ENCODE measurements around the gene TNFAIP1.

DNA sequence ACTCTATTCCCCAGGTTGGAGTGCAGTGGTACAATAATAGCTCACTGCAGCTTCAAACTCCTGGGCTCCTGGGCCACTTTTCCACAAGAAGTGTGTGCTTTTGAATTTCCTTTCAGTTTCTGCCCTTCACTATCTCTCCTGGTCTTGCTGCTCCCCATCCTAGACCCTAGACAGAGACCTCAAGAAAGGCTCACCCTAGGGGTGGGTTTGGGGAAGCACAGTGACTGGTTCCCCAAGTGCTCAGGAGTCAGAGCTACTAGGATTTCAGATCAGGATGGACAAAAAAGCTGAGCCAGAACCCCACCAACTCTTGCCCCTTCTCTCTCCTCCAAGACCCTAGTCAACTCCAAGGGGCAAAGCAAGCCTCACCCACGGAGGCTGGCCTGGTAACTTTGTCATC is 31.0 kb downstream of the TNFAIP1 start:
- no peak for TF ChIP-seq CTCF (conservative IDR thresholded peaks at IDR 0.05 in 1 of 2, IDR thresholded peaks at IDR 0.05 in 1 of 2; ENCODE audit: low read depth in 1 of 2, low read length in 2 of 2)
- no peak for TF ChIP-seq EZH2 (IDR thresholded peaks at IDR 0.05; ENCODE audit: low read length, missing control alignments)

Measured in fibroblast of lung (primary cell).